Body of pancreas (tissue), 4 donors: ENCODE measurements around the gene GRHL3. TPM values are rescaled to one million over a fixed set of nuclear protein-coding genes. Genes with fewer than 3 reads are reported as not detected.

Experiments used
- ATAC-seq: fragments of 150-250 bp; one replicate; pipeline ENCODE4 v1.9.1; 2016
- DNase-seq, 4 donors: peaks; one replicate each; pipeline ENCODE4 v3.0.0-alpha.2; 2019
- H3K27ac ChIP-seq, 4 donors: fragments of 200-600 bp; sonication (generic); 1 replicate in 3 of 4; 2 replicates in 1 of 4; pipeline versions ENCODE4 v1.5.1 to v1.6.1; 2016 to 2019; ENCODE audit warnings: mild to moderate bottlenecking in 1 of 4, mixed read lengths in 1 of 4, moderate library complexity in 1 of 4
- H3K27me3 ChIP-seq, 2 donors: fragments of 200-600 bp; sonication (generic); one replicate each; pipeline ENCODE4 v1.6.0; 2016; ENCODE audit warnings: mild to moderate bottlenecking in 1 of 2
- H3K36me3 ChIP-seq, 2 donors: fragments of 200-600 bp; sonication (generic); replicated peaks in 1 of 2; 2 replicates each; pipeline ENCODE4 v1.5.1; 2016; ENCODE audit warnings: low read depth in 2 of 2; ENCODE audit not compliant: insufficient read depth in 1 of 2
- H3K4me1 ChIP-seq: fragments of 200-600 bp; sonication (generic); one replicate; pipeline ENCODE4 v1.6.0; 2016
- H3K4me3 ChIP-seq, 2 donors: fragments of 200-600 bp; sonication (generic); 1 replicate in 1 of 2; 2 replicates in 1 of 2; pipeline ENCODE4 v1.5.1; 2016 to 2019
- H3K9me3 ChIP-seq, 3 donors: fragments of 200-600 bp; sonication (generic); 1 replicate in 2 of 3; 2 replicates in 1 of 3; pipeline ENCODE4 v1.5.1; 2016
- CTCF ChIP-seq, 7 experiments: fragments of 450-650 bp in 4 of 7; fragments of 200-600 bp in 3 of 7; sonication (generic) in 3 of 7; IDR thresholded peaks; one replicate each; pipeline ENCODE4 v1.5.1; 2016 to 2019; ENCODE audit warnings: antibody characterized with exemption in 7 of 7
- POLR2A ChIP-seq, 3 donors: fragments of 450-650 bp; IDR thresholded peaks; one replicate each; pipeline ENCODE4 v1.6.1; 2016; ENCODE audit warnings: antibody characterized with exemption in 3 of 3, mild to moderate bottlenecking in 2 of 3
- WGBS, 2 donors: methylation state at CpG; one replicate each; pipeline ENCODE4 v1.1.5; 2017; 5-methylcytosine and 5-hydroxymethylcytosine counted together
- intact Hi-C: fragments of 100-400 bp; cut with DNase I; formaldehyde crosslinking; loops from one replicate; pipeline ENCODE4 v1.15.1; 2023
- total RNA-seq, 2 donors: library from RNA; depleted of rRNA; stranded (reverse); fragments of >200 nt; gene quantifications; one replicate each; pipeline ENCODE4 v1.1.0, GENCODE V29; 2016

Gene GRHL3
- total RNA-seq, 2 donors from 2014 or later: not detected

- ATAC-seq: no peak
Observed at GRCh38 chr1:24329797-24330543, 10.8 kb downstream of the GRHL3 start.

GRCh38 chr1:24331961-24332673 is 13.0 kb downstream of the GRHL3 start:
- intact Hi-C loops: no loop called here
- Histone ChIP-seq H3K36me3 (no peaks in the 10 kb centered on the region), H3K9me3 (no peaks in the 10 kb centered on the region), H3K4me1 (no peaks in the 10 kb centered on the region), H3K27ac (no peak overlapping the region), H3K4me3 (no peak overlapping the region), H3K27me3 (no peaks in the 10 kb centered on the region)
- 79 to 80% methylated on average over 7 of the region's 7 CpGs for WGBS, 2 donors
- DNase-seq (no peak), ATAC-seq (no peak)
- no peak for TF ChIP-seq CTCF (IDR thresholded peaks at IDR 0.05)
- no peak for TF ChIP-seq POLR2A (IDR thresholded peaks at IDR 0.05)

More at GRCh38 chr1:24329797-24330543, 10.8 kb downstream of the GRHL3 start:
- Histone ChIP-seq H3K4me3 (no peak overlapping the region), H3K36me3 (no peaks in the 10 kb centered on the region), H3K4me1 (no peaks in the 10 kb centered on the region), H3K9me3 (no peaks in the 10 kb centered on the region), H3K27ac (no peak overlapping the region), H3K27me3 (no peaks in the 10 kb centered on the region)
- 82 to 89% methylated on average over 2 of the region's 2 CpGs for WGBS, 2 donors
- DNase-seq: no peak
- TF ChIP-seq POLR2A (IDR thresholded peaks at IDR 0.05): no peak
- no peak for TF ChIP-seq CTCF (IDR thresholded peaks at IDR 0.05)
- intact Hi-C loops: no loop called here

GRCh38 chr1:24336075-24336474 is 16.9 kb downstream of the GRHL3 start:
- Histone ChIP-seq H3K27ac (no peak overlapping the region), H3K4me3 (no peak overlapping the region), H3K9me3 (no peaks in the 10 kb centered on the region), H3K36me3 (no peaks in the 10 kb centered on the region), H3K4me1 (no peaks in the 10 kb centered on the region), H3K27me3 (no peaks in the 10 kb centered on the region)
- ATAC-seq (no peak), DNase-seq (no peak)
- intact Hi-C loops: no loop called here
- TF ChIP-seq CTCF (IDR thresholded peaks at IDR 0.05) (no peak), POLR2A (IDR thresholded peaks at IDR 0.05) (no peak)
- 58 to 63% methylated on average over 5 of the region's 5 CpGs for WGBS, 2 donors

- WGBS, 2 donors: 86 to 95% methylated on average over 3 to 4 of the region's 4 CpGs
- Histone ChIP-seq H3K27ac (no peak overlapping the region), H3K9me3 (no peaks in the 10 kb centered on the region), H3K4me1 (no peaks in the 10 kb centered on the region), H3K4me3 (no peak overlapping the region), H3K36me3 (no peaks in the 10 kb centered on the region), H3K27me3 (no peaks in the 10 kb centered on the region)
- ATAC-seq (no peak), DNase-seq (no peak)
- TF ChIP-seq CTCF (IDR thresholded peaks at IDR 0.05): no peak
- intact Hi-C loops: no loop called here
Observed at GRCh38 chr1:24337455-24337854, 18.3 kb downstream of the GRHL3 start.
